Body of pancreas (tissue), 4 donors: ENCODE data around the gene NRG3. TPM values are rescaled to one million over a fixed set of nuclear protein-coding genes. Genes with fewer than 3 reads are reported as not detected.
"Not testable (repeated sequence)": the region's sequence is repeated elsewhere in the genome, so short reads cannot be mapped to it uniquely, and the experiment has no call there.

ENCODE experiments used
- ATAC-seq: fragments of 150-250 bp; one replicate; pipeline ENCODE4 v1.9.1; 2016
- DNase-seq, 4 donors: peaks; one replicate each; pipeline ENCODE4 v3.0.0-alpha.2; 2019
- H3K27ac ChIP-seq, 4 donors: fragments of 200-600 bp; sonication (generic); 1 replicate in 3 of 4; 2 replicates in 1 of 4; pipeline versions ENCODE4 v1.5.1 to v1.6.1; 2016 to 2019; ENCODE audit warnings: mild to moderate bottlenecking in 1 of 4, mixed read lengths in 1 of 4, moderate library complexity in 1 of 4
- H3K27me3 ChIP-seq, 2 donors: fragments of 200-600 bp; sonication (generic); one replicate each; pipeline ENCODE4 v1.6.0; 2016; ENCODE audit warnings: mild to moderate bottlenecking in 1 of 2
- H3K36me3 ChIP-seq, 2 donors: fragments of 200-600 bp; sonication (generic); replicated peaks in 1 of 2; 2 replicates each; pipeline ENCODE4 v1.5.1; 2016; ENCODE audit warnings: low read depth in 2 of 2; ENCODE audit not compliant: insufficient read depth in 1 of 2
- H3K4me1 ChIP-seq: fragments of 200-600 bp; sonication (generic); one replicate; pipeline ENCODE4 v1.6.0; 2016
- H3K4me3 ChIP-seq, 2 donors: fragments of 200-600 bp; sonication (generic); 1 replicate in 1 of 2; 2 replicates in 1 of 2; pipeline ENCODE4 v1.5.1; 2016 to 2019
- H3K9me3 ChIP-seq, 3 donors: fragments of 200-600 bp; sonication (generic); 1 replicate in 2 of 3; 2 replicates in 1 of 3; pipeline ENCODE4 v1.5.1; 2016
- POLR2A ChIP-seq, 3 donors: fragments of 450-650 bp; IDR thresholded peaks; one replicate each; pipeline ENCODE4 v1.6.1; 2016; ENCODE audit warnings: antibody characterized with exemption in 3 of 3, mild to moderate bottlenecking in 2 of 3
- WGBS, 2 donors: methylation state at CpG; one replicate each; pipeline ENCODE4 v1.1.5; 2017; 5-methylcytosine and 5-hydroxymethylcytosine counted together
- intact Hi-C: fragments of 100-400 bp; cut with DNase I; formaldehyde crosslinking; loops from one replicate; pipeline ENCODE4 v1.15.1; 2023
- total RNA-seq, 2 donors: library from RNA; depleted of rRNA; stranded (reverse); fragments of >200 nt; gene quantifications; one replicate each; pipeline ENCODE4 v1.1.0, GENCODE V29; 2016
- TF ChIP-seq, protein P1 (sequence below), 7 experiments: fragments of 450-650 bp in 4 of 7; fragments of 200-600 bp in 3 of 7; sonication (generic) in 3 of 7; IDR thresholded peaks; one replicate each; pipeline ENCODE4 v1.5.1; 2016 to 2019; ENCODE audit warnings: antibody characterized with exemption in 7 of 7

Gene NRG3
- total RNA-seq, 2 donors from 2014 or later = 0.26 TPM; not detected in 1

- Histone ChIP-seq H3K4me3 (no peak overlapping the region), H3K9me3 (no peaks in the 10 kb centered on the region), H3K27me3 (no peaks in the 10 kb centered on the region), H3K27ac (no peak overlapping the region), H3K4me1 (no peaks in the 10 kb centered on the region), H3K36me3 (no peaks in the 10 kb centered on the region)
- no peak for DNase-seq
- no peak for ATAC-seq
- 92 to 93% methylated on average over 2 of the region's 2 CpGs for WGBS, 2 donors
- TF ChIP-seq, protein P1, sequence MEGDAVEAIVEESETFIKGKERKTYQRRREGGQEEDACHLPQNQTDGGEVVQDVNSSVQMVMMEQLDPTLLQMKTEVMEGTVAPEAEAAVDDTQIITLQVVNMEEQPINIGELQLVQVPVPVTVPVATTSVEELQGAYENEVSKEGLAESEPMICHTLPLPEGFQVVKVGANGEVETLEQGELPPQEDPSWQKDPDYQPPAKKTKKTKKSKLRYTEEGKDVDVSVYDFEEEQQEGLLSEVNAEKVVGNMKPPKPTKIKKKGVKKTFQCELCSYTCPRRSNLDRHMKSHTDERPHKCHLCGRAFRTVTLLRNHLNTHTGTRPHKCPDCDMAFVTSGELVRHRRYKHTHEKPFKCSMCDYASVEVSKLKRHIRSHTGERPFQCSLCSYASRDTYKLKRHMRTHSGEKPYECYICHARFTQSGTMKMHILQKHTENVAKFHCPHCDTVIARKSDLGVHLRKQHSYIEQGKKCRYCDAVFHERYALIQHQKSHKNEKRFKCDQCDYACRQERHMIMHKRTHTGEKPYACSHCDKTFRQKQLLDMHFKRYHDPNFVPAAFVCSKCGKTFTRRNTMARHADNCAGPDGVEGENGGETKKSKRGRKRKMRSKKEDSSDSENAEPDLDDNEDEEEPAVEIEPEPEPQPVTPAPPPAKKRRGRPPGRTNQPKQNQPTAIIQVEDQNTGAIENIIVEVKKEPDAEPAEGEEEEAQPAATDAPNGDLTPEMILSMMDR (IDR thresholded peaks at IDR 0.05) = no peak
- TF ChIP-seq POLR2A (IDR thresholded peaks at IDR 0.05) = no peak
- intact Hi-C loops = no loop called here
Observed at GRCh38 chr10:82041018-82041417, 166.0 kb downstream of the NRG3 start.

GRCh38 chr10:82056391-82056790, 181.4 kb downstream of the NRG3 start:
- no peaks in the 10 kb centered on the region for H3K9me3 ChIP-seq
- ATAC-seq (no peak), DNase-seq (no peak)
- H3K4me1 ChIP-seq = no peaks in the 10 kb centered on the region
- intact Hi-C loops = no loop called here
- H3K4me3 ChIP-seq = no peak overlapping the region
- TF ChIP-seq POLR2A (IDR thresholded peaks at IDR 0.05) = no peak
- TF ChIP-seq, protein P1 (IDR thresholded peaks at IDR 0.05) = no peak
- H3K27ac ChIP-seq = no peak overlapping the region
- no peaks in the 10 kb centered on the region for H3K27me3 ChIP-seq
- WGBS, 2 donors = 36 to 90% methylated on average over 1 of the region's 1 CpG
- no peaks in the 10 kb centered on the region for H3K36me3 ChIP-seq

GRCh38 chr10:82067192-82067591, 192.2 kb downstream of the NRG3 start:
- H3K27me3 ChIP-seq, intact Hi-C loops, H3K4me3 ChIP-seq, ATAC-seq, DNase-seq, H3K4me1 ChIP-seq, H3K36me3 ChIP-seq, H3K9me3 ChIP-seq, H3K27ac ChIP-seq: not testable (repeated sequence)
- 81 to 86% methylated on average over 6 of the region's 6 CpGs for WGBS, 2 donors

DNA sequence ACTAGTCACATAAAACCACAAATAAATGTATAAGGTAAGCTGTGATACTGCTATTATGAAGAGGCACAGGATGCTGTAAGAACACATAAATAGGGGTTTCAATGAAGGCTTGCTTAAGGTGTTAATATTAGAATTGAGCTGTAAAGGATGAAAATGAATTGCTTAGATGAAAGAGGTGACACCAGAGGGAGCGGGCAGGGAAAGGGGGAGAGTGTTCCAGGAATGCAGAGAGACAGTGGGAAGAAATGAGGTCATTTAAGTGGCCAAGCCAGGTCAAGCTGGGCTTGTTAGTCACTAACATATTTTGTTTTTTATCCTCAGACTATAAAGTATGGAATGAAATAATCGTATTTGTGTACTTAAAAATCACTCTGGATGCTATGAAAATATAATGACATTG, 193.5 kb downstream of the NRG3 start:
- no peak for TF ChIP-seq POLR2A (IDR thresholded peaks at IDR 0.05)
- TF ChIP-seq, protein P1 (IDR thresholded peaks at IDR 0.05) = no peak
- no peak for DNase-seq

GRCh38 chr10:82071231-82071630, 196.2 kb downstream of the NRG3 start:
- Histone ChIP-seq H3K4me3 (no peak overlapping the region), H3K27me3 (no peaks in the 10 kb centered on the region), H3K27ac (no peak overlapping the region), H3K4me1 (no peaks in the 10 kb centered on the region), H3K9me3 (no peaks in the 10 kb centered on the region), H3K36me3 (no peaks in the 10 kb centered on the region)
- ATAC-seq = no peak
- intact Hi-C loops = no loop called here
- TF ChIP-seq, protein P1 (IDR thresholded peaks at IDR 0.05) = no peak
- no peak for TF ChIP-seq POLR2A (IDR thresholded peaks at IDR 0.05)
- no peak for DNase-seq
- 56 to 65% methylated on average over 2 of the region's 2 CpGs for WGBS, 2 donors

More for the DNA sequence above, 193.5 kb downstream of the NRG3 start:
- no peak overlapping the region for H3K4me3 ChIP-seq
- H3K4me1 ChIP-seq = no peaks in the 10 kb centered on the region
- H3K36me3 ChIP-seq = no peaks in the 10 kb centered on the region
- no peak for ATAC-seq
- 57 to 67% methylated on average over 2 of the region's 2 CpGs for WGBS, 2 donors
- no peaks in the 10 kb centered on the region for H3K9me3 ChIP-seq
- intact Hi-C loops = no loop called here
- H3K27ac ChIP-seq = no peak overlapping the region
- no peaks in the 10 kb centered on the region for H3K27me3 ChIP-seq
